HCEC 1CT (cell line): ENCODE data around the gene PUSL1.

Experiments used
- DNase-seq: peaks from one replicate; pipeline ENCODE4 v3.0.0-alpha.2; 2017

Gene PUSL1

GRCh38 chr1:1307923-1308755 lies at the start of gene PUSL1, which contains the start of gene ACAP3:
Gene PUSL1, plus strand, starts transcription at chr1:1308597. Its CDS starts 47 bp downstream, at chr1:1308644.
Gene ACAP3, minus strand, starts transcription at chr1:1307930. Its CDS starts 115 bp downstream, at chr1:1307815.
- peak; percentile 92 for DNase-seq

GRCh38 chr1:1259119-1259488 lies 49.3 kb upstream of the PUSL1 start:
- DNase-seq: no peak

GRCh38 chr1:1259540-1259939 lies 48.9 kb upstream of the PUSL1 start:
- no peak for DNase-seq

- DNase-seq: no peak
These were observed 48.3 kb upstream of the PUSL1 start for GRCh38 chr1:1259951-1260600.

- DNase-seq: no peak
These were observed 47.4 kb upstream of the PUSL1 start for GRCh38 chr1:1260843-1261560.

- no peak for DNase-seq
These were observed 46.3 kb upstream of the PUSL1 start for GRCh38 chr1:1262071-1262470.

GRCh38 chr1:1262758-1263157 lies 45.6 kb upstream of the PUSL1 start:
- no peak for DNase-seq

GRCh38 chr1:1264026-1264425 lies 44.4 kb upstream of the PUSL1 start:
- no peak for DNase-seq

GRCh38 chr1:1264868-1265272 lies 43.5 kb upstream of the PUSL1 start:
- DNase-seq: peak; percentile 100

GRCh38 chr1:1267488-1268283 lies 40.7 kb upstream of the PUSL1 start:
- no peak for DNase-seq

- DNase-seq: no peak
These were observed 40.1 kb upstream of the PUSL1 start for GRCh38 chr1:1268284-1268682.

GRCh38 chr1:1270813-1271212 lies 37.6 kb upstream of the PUSL1 start:
- DNase-seq: no peak

- no peak for DNase-seq
These were observed 35.8 kb upstream of the PUSL1 start for GRCh38 chr1:1272341-1273208.

GRCh38 chr1:1273209-1273511 lies 35.2 kb upstream of the PUSL1 start:
- DNase-seq: no peak

- DNase-seq: peak; percentile 91
These were observed 34.7 kb upstream of the PUSL1 start, which contains the start of gene UBE2J2 for GRCh38 chr1:1273512-1274298. Gene UBE2J2, minus strand, starts transcription at chr1:1273854. Its CDS starts 5,862 bp downstream, at chr1:1267992.

- DNase-seq: no peak
These were observed 34.0 kb upstream of the PUSL1 start for GRCh38 chr1:1274299-1274930.

- DNase-seq: no peak
These were observed 33.4 kb upstream of the PUSL1 start for GRCh38 chr1:1274931-1275431.

- DNase-seq: no peak
These were observed 32.6 kb upstream of the PUSL1 start for GRCh38 chr1:1275836-1276235.

- DNase-seq: no peak
These were observed 29.8 kb upstream of the PUSL1 start for GRCh38 chr1:1278620-1279019.

GRCh38 chr1:1279028-1279427 lies 29.4 kb upstream of the PUSL1 start:
- no peak for DNase-seq
